GM21737 (cell line): ENCODE measurements around the gene SKAP2.

Source experiments
- ATAC-seq: cut with Tn5 transposase; IDR thresholded peaks from one replicate; pipeline ENCODE4 v1.9.1; 2021; ENCODE audit warnings: mild to moderate bottlenecking, moderate library complexity; ENCODE audit not compliant: unreplicated experiment

Gene SKAP2, protein sequence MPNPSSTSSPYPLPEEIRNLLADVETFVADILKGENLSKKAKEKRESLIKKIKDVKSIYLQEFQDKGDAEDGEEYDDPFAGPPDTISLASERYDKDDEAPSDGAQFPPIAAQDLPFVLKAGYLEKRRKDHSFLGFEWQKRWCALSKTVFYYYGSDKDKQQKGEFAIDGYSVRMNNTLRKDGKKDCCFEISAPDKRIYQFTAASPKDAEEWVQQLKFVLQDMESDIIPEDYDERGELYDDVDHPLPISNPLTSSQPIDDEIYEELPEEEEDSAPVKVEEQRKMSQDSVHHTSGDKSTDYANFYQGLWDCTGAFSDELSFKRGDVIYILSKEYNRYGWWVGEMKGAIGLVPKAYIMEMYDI

DNA sequence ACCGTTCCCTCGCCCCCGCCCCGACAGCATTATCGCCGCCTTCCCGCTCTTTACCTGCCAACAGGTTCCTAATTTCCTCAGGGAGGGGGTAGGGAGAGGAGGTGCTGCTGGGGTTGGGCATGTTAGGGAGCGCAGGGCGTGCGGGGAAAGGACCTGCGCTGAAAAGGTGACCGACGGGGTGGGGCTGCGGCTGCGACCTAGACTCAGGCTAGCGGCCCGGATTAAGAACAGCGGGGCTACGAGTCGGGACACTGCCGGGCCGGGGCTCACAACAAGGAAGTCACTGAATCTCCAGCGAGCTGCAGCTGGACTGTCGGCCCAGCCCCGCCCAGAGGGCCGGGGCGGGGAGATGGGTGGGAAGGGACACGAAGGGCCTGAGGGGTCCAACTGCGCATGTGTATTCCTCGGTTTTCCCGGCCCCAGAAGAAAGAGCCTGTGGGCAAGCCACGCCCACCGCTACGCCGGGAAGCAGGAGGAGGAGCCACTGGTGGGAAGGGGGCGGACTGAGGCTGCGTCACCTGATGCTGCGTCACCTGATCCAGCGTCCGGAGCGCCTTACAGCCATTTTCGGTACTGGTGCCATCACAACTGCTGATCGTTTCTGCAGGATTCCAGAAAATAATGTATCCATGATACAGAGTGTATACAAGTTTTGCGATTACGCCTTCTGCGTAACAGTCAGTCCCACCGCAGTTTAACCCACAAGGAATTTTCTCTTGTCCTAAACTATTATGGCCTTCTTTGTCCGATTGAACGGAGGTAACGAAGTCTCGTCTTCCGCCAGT, at the start of gene SKAP2:
Gene SKAP2 (minus strand): TSS at position 282 of the 785 bp plus-strand sequence. CDS start 161 bp downstream, at position 121.
- peak; percentile 92 for ATAC-seq

DNA sequence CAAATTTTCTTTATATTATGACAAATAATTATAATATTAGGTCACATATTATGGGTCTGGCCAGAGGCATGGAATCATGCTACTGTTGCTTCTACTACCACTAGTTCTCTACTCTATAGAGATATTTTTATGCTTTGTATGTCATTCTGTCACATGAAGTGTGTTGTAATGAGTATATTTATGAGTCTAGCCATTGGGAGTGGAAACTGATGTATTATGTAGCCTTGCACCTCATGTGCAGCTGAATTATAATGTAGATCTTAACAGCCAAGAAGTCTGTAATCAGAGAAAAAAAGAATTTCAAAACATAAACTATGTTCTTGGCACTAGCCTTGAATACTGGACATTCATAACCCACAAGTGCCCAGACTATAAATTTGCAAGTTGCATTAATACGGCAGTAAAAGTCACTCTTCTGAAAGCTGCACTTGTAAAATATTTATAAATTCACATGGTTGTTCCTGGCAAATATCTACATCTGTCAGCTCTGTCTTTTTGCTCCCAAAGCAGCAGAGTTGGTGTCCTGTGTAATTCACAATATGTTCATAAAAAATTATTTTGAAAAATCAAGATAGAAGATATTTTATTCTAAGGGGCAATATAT, 48.6 kb upstream of the SKAP2 start:
- ATAC-seq, result no peak

GRCh38 chr7:26912338-26912737, 47.9 kb upstream of the SKAP2 start:
- no peak for ATAC-seq

- ATAC-seq, result no peak
Measured at GRCh38 chr7:26910221-26910620, 45.8 kb upstream of the SKAP2 start.

DNA sequence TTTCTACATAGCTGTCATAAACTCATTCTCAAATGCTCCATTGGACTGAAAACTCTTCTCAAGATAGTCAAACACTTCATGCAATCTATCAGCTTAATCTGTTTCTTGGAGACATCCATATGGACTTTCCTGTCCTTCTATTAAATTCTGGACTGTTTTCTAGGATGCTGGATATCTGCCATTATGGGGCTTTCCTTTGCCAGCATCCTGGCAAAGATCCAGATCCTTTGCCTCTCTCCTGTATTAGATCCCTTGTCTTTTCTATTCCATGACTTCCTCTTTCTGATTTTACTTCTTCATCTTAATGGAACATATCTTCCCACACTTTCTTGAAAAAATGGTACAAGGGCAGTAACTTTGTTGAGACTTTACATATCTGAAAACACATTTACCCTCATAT, 35.9 kb upstream of the SKAP2 start:
- ATAC-seq, result no peak

GRCh38 chr7:26899519-26899918, 35.1 kb upstream of the SKAP2 start:
- no peak for ATAC-seq

DNA sequence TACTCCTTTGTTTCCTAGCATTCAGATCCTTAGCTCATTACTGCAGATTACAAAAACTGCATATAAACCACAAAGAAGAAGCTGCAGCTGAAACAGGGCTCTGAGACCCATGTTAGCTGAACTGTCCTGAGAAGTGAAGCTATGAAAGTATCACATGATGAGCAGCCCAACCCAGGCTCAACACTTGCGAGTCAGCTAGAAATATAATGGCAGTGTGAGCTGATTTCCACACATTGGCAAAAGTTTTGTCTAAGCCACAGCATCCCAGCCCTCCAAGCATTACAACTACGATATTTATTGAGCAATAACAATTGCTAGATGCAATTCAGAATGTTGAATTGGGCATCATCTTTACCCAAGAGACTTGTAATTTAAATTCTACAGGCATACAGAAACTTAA, 34.5 kb upstream of the SKAP2 start:
- ATAC-seq, result no peak

DNA sequence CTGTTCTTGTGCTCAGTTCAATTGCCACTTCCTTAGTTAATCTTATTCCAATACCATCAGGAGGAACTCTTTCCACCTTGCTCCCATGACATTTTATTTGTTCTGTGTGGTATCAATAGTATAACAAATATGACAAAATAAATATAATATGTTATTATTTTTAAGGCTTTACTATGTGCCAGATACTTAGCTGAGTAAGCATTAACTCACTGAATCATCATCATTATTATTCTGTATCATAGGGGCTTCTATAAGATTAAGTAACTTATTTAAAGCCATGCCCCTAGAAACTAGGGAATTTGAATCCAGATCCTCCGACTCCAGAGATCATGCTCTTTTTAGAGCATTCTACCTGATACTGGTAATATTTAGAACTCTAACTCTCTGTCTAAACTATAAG, 33.5 kb upstream of the SKAP2 start:
- ATAC-seq, result no peak

- no peak for ATAC-seq
Measured at GRCh38 chr7:26891400-26892350, 27.3 kb upstream of the SKAP2 start.

DNA sequence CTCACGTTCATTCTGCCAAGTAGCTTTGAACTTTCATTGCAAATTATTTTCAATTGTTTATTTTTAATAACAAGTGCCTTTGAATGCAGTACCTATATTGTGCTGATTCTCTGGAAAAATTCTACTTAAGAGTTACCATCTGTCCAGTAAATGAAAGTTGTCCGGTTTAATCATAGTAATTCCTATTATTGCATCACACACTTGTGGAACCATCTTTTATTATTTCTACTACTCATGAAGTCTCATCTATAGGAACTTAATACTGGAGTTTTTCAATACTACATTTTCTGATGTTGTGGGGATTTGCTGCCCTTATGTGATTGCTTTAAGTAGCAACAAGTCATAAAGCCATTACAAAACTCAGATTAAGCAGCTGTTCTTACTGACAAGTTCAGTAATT, 16.5 kb upstream of the SKAP2 start:
- no peak for ATAC-seq

GRCh38 chr7:26879671-26880070, 15.3 kb upstream of the SKAP2 start:
- no peak for ATAC-seq

- ATAC-seq, result no peak
Measured at GRCh38 chr7:26868841-26869495, 4.6 kb upstream of the SKAP2 start.

DNA sequence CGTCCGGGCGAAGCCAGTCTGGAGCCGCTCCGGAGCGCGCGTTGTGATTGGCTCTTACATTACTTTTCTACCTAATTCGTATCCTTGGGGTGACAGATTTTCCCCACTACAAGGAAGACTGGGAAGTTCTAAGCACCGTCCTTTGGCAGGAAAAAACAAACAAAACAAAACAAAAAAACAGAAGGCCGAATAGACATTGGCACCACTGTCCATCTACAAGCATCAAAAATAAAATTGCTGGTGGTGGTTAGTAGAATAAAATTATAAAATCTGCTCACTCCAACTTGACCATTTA, 651 bp upstream of the SKAP2 start:
- peak; percentile 29 for ATAC-seq

GRCh38 chr7:26863518-26864308, 677 bp downstream of the SKAP2 start:
- peak; percentile 30 for ATAC-seq

DNA sequence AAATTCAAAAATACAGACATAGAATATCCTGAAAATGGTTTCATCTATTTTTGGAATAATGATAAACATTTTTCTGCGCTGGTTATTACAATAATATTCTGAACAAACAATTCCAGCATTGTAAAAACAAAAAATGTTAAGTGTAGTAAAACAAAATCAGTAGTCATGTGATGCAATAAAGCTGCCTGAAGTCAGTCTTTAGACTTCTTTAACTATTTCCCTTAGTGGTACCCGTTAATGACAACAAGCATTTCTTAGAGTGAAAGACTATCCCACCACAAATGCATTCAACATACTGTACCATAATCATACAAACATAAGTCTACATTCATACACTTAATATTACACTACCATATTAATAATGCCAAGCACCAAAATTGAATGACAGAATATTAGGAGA, 1.6 kb downstream of the SKAP2 start:
- ATAC-seq, result no peak

DNA sequence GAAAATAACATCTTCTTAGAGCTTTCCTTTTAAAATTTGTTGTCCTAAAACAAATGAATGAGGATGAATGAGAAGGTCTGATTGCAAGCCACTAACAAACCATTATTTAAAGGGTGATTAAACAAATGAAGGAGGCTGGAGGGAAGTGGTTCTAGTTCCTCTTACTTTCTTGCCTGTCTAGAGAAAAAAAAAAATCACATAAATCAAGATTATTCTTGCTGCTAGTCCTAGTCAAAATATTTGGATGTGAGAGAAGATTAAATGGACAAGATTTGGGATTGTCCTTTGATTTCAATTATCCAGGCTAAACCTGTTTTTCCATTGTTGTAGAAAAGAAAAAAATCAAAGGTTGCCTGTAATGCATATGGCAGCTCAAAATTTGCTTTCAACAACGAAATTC, 3.3 kb downstream of the SKAP2 start:
- ATAC-seq, result no peak

DNA sequence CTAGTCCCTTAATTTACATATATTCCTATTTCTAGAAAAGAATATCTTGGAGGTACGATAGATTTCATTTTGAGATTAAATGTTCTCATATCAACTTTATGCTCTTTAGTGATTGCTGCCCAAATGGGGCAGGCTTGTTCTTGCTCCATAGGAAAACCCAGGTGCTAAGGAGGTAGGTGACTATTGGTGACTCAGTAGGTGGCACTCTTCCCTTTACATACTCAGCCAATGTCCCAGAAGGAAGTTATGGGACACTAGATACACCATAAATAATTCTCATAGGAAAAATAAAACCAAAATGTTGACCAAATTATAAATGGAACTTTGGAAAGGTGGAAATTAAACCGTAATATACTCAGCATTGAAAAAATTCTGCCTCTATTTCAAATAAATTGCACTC, 4.0 kb downstream of the SKAP2 start:
- no peak for ATAC-seq

DNA sequence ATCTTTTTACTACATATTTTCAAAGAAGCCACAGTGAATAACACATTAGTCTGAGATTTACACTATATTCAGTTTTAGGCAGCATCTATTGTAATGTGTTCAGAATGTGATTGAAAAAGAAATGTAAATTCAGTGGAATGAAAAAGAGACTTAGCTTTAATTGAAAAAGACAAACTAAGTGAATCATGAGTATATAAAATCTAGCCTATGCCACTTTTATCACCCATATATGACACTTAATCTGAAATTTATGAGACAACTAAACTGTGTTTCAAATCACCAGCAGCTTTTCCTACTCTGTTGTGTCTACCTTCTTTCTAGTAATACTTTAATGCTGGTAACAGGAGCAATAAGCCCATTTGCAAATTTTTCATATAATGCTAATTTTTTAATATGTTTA, 4.7 kb downstream of the SKAP2 start:
- no peak for ATAC-seq

GRCh38 chr7:26858735-26859134, 5.7 kb downstream of the SKAP2 start:
- no peak for ATAC-seq

DNA sequence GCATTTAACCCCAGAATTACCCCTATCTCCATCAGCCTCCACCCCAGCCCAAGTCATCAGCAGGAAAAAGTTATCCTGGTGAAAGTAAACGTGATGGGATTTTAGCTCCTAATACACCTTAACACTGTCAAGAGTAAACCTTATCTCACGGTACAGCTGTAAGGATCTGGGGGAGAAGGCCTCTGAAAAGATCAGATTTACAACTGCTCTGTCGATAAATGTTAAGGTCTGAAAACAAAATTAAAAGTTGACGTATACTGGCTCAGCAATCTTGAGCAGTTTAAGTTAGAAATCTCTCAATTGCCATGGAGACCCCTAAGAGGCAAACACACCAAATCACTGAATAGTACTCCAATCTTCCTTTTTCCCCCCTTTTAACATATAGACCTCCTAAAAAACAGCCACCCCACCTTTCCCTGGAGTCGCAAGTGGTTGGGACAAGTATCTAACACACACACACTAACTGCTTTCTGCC, 6.1 kb downstream of the SKAP2 start:
- ATAC-seq, result no peak
